ENCODE measurements around the gene CD8A.
"Not testable (repeated sequence)": the region's sequence is repeated elsewhere in the genome, so short reads cannot be mapped to it uniquely, and the experiment has no call there.

The CD8A gene

GRCh38 chr2:86790676-86791572 lies at the start of gene CD8A:
Gene CD8A (minus strand): TSS chr2:86790913. CDS start chr2:86790825, 88 bp downstream.
- in situ Hi-C loops (cut with MboI; ENCODE audit: low sequenced_read_pairs) = no loop called here

- in situ Hi-C loops (cut with MboI; ENCODE audit: low sequenced_read_pairs) = not testable (repeated sequence)
These were observed 49.3 kb upstream of the CD8A start for GRCh38 chr2:86839871-86840548.

- in situ Hi-C loops (cut with MboI; ENCODE audit: low sequenced_read_pairs) = not testable (repeated sequence)
These were observed 48.7 kb upstream of the CD8A start for GRCh38 chr2:86839455-86839854.

GRCh38 chr2:86837714-86838113 lies 47.0 kb upstream of the CD8A start:
- in situ Hi-C loops (cut with MboI; ENCODE audit: low sequenced_read_pairs) = not testable (repeated sequence)

GRCh38 chr2:86836915-86837695 lies 46.4 kb upstream of the CD8A start:
- in situ Hi-C loops (cut with MboI; ENCODE audit: low sequenced_read_pairs) = not testable (repeated sequence)

- in situ Hi-C loops (cut with MboI; ENCODE audit: low sequenced_read_pairs) = not testable (repeated sequence)
These were observed 44.8 kb upstream of the CD8A start for GRCh38 chr2:86835548-86835889.

- in situ Hi-C loops (cut with MboI; ENCODE audit: low sequenced_read_pairs) = no loop called here
These were observed 42.6 kb upstream of the CD8A start for GRCh38 chr2:86833315-86833714.

- in situ Hi-C loops (cut with MboI; ENCODE audit: low sequenced_read_pairs) = no loop called here
These were observed 41.8 kb upstream of the CD8A start for GRCh38 chr2:86832334-86833096.

GRCh38 chr2:86831537-86831936 lies 40.8 kb upstream of the CD8A start:
- in situ Hi-C loops (cut with MboI; ENCODE audit: low sequenced_read_pairs) = no loop called here

- in situ Hi-C loops (cut with MboI; ENCODE audit: low sequenced_read_pairs) = no loop called here
These were observed 36.2 kb upstream of the CD8A start for GRCh38 chr2:86826951-86827350.

- in situ Hi-C loops (cut with MboI; ENCODE audit: low sequenced_read_pairs) = no loop called here
These were observed 35.1 kb upstream of the CD8A start for GRCh38 chr2:86825693-86826381.

- in situ Hi-C loops (cut with MboI; ENCODE audit: low sequenced_read_pairs) = no loop called here
These were observed 34.5 kb upstream of the CD8A start for GRCh38 chr2:86825036-86825692.

GRCh38 chr2:86822668-86823345 lies 32.1 kb upstream of the CD8A start:
- in situ Hi-C loops (cut with MboI; ENCODE audit: low sequenced_read_pairs) = no loop called here

- in situ Hi-C loops (cut with MboI; ENCODE audit: low sequenced_read_pairs) = no loop called here
These were observed 31.1 kb upstream of the CD8A start for GRCh38 chr2:86821842-86822241.

GRCh38 chr2:86821306-86821705 lies 30.6 kb upstream of the CD8A start:
- in situ Hi-C loops (cut with MboI; ENCODE audit: low sequenced_read_pairs) = no loop called here

- in situ Hi-C loops (cut with MboI; ENCODE audit: low sequenced_read_pairs) = no loop called here
These were observed 28.2 kb upstream of the CD8A start for GRCh38 chr2:86818957-86819356.

GRCh38 chr2:86818114-86818801 lies 27.5 kb upstream of the CD8A start:
- in situ Hi-C loops (cut with MboI; ENCODE audit: low sequenced_read_pairs) = no loop called here

GRCh38 chr2:86815611-86816010 lies 24.9 kb upstream of the CD8A start:
- in situ Hi-C loops (cut with MboI; ENCODE audit: low sequenced_read_pairs) = no loop called here
